Gastroesophageal sphincter (tissue), 3 donors: ENCODE measurements around the gene LGI2.

Source experiments
- EP300 ChIP-seq: sonication (generic); formaldehyde crosslinking; IDR thresholded peaks from one replicate; pipeline ENCODE4 v1.6.1; 2017; ENCODE audit warnings: antibody characterized with exemption, mild to moderate bottlenecking
- POLR2A ChIP-seq, 2 donors: fragments of 450-650 bp; IDR thresholded peaks; one replicate each; pipeline ENCODE4 v1.6.1; 2017; ENCODE audit warnings: antibody characterized with exemption in 2 of 2, mild to moderate bottlenecking in 2 of 2, moderate library complexity in 1 of 2
- POLR2AphosphoS5 ChIP-seq: sonication (generic); formaldehyde crosslinking; IDR thresholded peaks from one replicate; pipeline ENCODE4 v1.6.1; 2017; ENCODE audit warnings: antibody characterized with exemption
- TF ChIP-seq, protein P1 (sequence below), 4 experiments: fragments of 200-600 bp in 2 of 4; fragments of 450-650 bp in 2 of 4; sonication (generic) in 1 of 4; IDR thresholded peaks; one replicate each; pipeline ENCODE4 v1.5.1; 2017 to 2019; ENCODE audit warnings: antibody characterized with exemption in 4 of 4, mild to moderate bottlenecking in 2 of 4, moderate library complexity in 2 of 4

DNA sequence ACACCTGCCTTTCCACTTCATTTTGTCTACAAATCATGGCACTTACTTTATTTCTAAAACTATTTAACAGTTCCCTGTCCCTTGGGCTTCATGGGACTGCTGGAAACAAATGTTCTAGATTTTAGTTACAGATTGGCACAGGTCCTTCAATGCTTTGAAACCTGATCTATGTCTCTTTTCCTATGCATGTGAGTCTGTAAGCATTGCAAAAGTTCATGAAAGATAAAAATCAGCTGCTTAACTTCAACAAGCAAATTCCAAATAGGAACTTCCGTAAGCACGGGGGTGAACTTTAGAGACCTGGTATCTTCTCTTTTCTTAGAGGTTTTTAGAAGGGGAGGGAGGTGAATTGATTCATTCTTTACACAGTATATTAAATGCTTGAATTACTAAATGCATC is 9.5 kb downstream of the LGI2 start:
- TF ChIP-seq, protein P1, sequence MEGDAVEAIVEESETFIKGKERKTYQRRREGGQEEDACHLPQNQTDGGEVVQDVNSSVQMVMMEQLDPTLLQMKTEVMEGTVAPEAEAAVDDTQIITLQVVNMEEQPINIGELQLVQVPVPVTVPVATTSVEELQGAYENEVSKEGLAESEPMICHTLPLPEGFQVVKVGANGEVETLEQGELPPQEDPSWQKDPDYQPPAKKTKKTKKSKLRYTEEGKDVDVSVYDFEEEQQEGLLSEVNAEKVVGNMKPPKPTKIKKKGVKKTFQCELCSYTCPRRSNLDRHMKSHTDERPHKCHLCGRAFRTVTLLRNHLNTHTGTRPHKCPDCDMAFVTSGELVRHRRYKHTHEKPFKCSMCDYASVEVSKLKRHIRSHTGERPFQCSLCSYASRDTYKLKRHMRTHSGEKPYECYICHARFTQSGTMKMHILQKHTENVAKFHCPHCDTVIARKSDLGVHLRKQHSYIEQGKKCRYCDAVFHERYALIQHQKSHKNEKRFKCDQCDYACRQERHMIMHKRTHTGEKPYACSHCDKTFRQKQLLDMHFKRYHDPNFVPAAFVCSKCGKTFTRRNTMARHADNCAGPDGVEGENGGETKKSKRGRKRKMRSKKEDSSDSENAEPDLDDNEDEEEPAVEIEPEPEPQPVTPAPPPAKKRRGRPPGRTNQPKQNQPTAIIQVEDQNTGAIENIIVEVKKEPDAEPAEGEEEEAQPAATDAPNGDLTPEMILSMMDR (IDR thresholded peaks at IDR 0.05): no peak
- TF ChIP-seq EP300: no peak
- TF ChIP-seq POLR2A (IDR thresholded peaks at IDR 0.05): no peak
- no peak for TF ChIP-seq POLR2AphosphoS5
